Measurements from ENCODE around the gene ALDH18A1. TPM values are rescaled to one million over a fixed set of nuclear protein-coding genes. Genes with fewer than 3 reads are reported as not detected.

Gene ALDH18A1
- total RNA-seq, 2 donors from 2014 or later, result 87.0 to 91.1 TPM

DNA sequence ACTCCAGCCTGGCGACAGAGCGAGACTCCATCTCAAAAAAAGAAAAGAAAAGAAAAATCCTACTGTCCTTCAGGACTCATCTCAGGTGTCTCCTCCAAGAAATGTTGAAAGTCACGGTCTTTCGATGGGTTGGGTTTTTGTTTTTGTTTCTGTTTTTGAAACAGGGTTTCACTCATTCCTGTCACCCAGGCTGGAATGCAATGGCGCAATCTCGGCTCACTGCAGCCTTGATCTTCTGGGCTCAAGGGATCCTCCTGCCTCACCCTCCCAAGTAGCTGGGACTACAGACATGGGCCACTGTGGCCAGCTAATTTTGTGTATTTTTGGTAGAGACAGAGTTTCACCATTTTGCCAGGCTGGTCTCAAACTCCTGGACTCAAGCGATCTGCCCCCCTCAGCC is 92.2 kb downstream of the ALDH18A1 start:
- ATAC-seq, result no peak
- H3K4me3 Mint-ChIP-seq, result no peak overlapping the region
- DNase-seq (ENCODE audit: low spot score), result no peak
- H3K27me3 Mint-ChIP-seq, result peaks cover 11 to 15% of the 10 kb centered on the region in 2 donors
- no peaks in the 10 kb centered on the region for H3K9me3 Mint-ChIP-seq
- H3K27ac Mint-ChIP-seq, result no peak overlapping the region
- H3K4me1 Mint-ChIP-seq (ENCODE audit: low read depth in 2 of 2), result peaks cover 10 to 16% of the 10 kb centered on the region in 2 donors
- no peaks in the 10 kb centered on the region for H3K36me3 Mint-ChIP-seq

DNA sequence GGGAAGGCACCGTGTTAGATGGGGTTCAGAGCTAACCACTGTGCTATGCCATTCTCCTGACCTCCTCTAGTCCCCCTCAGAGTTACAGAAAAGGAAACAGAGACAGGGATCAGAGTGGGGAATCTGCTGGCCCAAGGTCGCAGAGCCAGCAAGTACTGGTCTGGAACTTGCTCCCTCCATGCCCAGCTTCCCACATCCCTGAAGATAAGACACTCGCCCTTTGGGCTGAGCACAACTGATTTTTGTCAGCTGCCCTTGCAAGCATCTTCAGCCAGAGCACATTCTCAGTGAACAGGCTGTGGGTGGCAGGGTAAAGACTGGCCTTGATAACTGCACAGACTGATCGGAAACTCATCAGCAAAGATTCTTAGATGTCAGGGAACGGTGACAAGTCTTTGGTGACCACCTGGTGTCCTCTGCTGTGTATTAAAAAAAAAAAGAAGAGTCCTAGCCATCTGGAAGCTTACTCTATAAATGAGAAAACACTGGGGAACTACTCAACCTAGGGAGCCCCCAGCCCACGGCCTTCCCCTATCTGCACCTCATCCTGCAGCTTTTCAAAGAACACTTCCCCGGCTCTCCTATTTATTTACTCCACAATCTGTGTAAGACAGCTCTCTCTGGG is 94.1 kb downstream of the ALDH18A1 start:
- peaks cover 10 to 16% of the 10 kb centered on the region in 2 donors for H3K4me1 Mint-ChIP-seq (ENCODE audit: low read depth in 2 of 2)
- H3K9me3 Mint-ChIP-seq, result no peaks in the 10 kb centered on the region
- H3K4me3 Mint-ChIP-seq, result no peak overlapping the region
- H3K27ac Mint-ChIP-seq, result no peak overlapping the region
- no peaks in the 10 kb centered on the region for H3K36me3 Mint-ChIP-seq
- H3K27me3 Mint-ChIP-seq, result peaks cover 11 to 16% of the 10 kb centered on the region in 2 donors
- DNase-seq (ENCODE audit: low spot score) (no peak), ATAC-seq (no peak)

DNA sequence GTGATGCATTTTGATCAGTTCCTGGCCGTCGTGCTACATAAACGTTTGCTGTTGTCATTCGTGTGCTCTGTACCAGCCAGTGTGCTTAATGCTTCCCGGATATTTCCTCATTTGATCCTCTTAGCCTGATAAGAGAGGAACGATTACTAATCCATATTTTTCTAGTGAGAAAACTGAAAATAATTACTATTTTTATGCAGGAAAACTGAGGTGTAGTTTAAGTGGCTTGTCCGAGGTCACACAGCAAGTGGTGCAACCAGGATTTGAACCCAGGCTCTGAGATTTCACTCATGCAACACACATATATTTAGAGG is 94.7 kb downstream of the ALDH18A1 start:
- Mint-ChIP-seq H3K4me1 (ENCODE audit: low read depth in 2 of 2) (peaks cover 10 to 16% of the 10 kb centered on the region in 2 donors), H3K4me3 (peak overlapping the region; percentile 99), H3K27me3 (peaks cover 11 to 16% of the 10 kb centered on the region in 2 donors), H3K9me3 (no peaks in the 10 kb centered on the region), H3K27ac (no peak overlapping the region), H3K36me3 (no peaks in the 10 kb centered on the region)
- ATAC-seq (no peak), DNase-seq (ENCODE audit: low spot score) (no peak)

DNA sequence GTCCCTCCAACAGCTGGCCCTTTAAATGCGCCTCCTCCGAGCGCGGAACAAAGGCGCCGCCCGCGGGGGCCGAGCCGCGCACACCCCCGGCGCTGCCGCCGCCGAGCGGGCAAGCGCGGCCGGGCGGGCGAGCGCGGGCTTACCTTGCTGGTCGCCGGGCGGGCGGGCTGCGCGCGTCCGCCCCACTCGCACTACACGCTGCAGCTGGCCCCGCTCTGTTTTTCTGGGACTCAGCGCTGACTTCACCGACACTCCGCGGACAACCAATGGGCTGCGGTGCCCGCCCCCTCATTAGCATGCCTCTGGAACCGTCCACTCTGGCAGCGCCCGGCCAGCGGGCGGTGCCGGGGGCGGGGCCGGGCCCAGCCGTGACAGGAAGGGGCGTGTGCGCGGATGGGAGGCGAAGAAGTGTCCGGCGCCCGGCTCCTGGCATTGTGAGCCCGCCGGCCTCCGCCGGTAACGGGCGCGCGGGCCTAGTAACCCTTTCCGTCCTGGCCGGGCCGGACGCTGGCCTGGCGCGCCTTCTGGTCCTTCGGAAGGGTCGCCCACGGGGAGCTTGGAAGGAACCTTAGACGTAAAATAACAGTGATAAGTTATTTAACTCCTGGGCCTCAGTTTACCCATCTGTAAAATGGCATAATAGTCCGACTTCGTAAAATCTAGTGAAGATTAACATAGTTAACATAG is 95.2 kb downstream of the ALDH18A1 start, which contains the start of gene SORBS1:
TSS of gene SORBS1 (minus strand) at position 195 of the 687 bp plus-strand sequence. CDS start 120,236 bp downstream, outside the sequence.
- ATAC-seq, result peak; percentile 99
- H3K36me3 Mint-ChIP-seq, result no peaks in the 10 kb centered on the region
- peak; percentile 97 for DNase-seq (ENCODE audit: low spot score)
- H3K27me3 Mint-ChIP-seq, result peaks cover 11 to 16% of the 10 kb centered on the region in 2 donors
- H3K27ac Mint-ChIP-seq, result peak within 1 kb of the TSS; percentile 68 to 72
- H3K4me1 Mint-ChIP-seq (ENCODE audit: low read depth in 2 of 2), result peaks cover 10 to 16% of the 10 kb centered on the region in 2 donors
- H3K4me3 Mint-ChIP-seq, result peak within 1 kb of the TSS; percentile 99
- H3K9me3 Mint-ChIP-seq, result no peaks in the 10 kb centered on the region

DNA sequence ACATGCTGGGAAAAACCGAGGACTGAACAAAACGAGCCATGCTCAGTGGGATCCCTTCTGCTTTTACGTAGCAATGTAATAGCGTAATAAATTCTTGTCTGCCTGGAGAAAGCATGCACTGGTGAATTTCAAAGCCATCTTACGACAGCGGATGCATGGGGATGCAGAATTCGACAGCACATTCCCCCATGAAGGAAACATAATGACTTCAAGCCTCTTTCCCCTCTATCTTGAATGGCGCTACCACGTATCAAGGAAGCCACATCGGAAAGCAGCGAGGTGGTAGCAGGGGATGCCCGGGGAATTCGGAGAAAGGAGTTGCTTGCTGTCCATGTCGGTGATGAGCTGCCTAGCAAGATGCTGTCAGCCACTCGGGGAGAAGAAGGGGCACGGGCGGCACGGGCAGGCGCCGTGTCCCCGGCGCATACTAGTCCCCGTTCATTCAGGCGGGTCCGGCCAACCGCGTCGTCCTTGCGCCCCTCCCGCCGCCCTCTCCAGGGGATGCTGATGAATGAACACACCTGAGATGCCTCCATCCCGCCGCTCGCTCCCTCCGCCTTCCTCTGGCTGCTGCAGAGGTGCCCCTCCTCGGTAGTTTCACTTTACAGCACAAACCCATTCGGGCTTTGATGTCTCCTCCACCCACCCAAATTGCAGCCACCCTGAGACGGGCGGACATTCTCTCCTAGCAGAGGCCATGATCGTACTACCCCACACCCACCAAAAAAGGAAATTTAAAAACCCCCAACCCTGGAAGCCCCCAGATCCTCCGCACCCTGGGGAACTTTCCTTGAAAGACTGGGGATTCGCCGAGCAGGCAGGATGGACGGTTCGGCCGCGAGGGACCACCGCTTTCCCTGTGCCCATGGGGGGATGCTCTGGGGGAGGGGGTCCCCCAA is 96.0 kb downstream of the ALDH18A1 start:
- Mint-ChIP-seq H3K27ac (peak overlapping the region; percentile 68 to 72), H3K4me3 (peak overlapping the region; percentile 99), H3K4me1 (ENCODE audit: low read depth in 2 of 2) (peaks cover 10 to 16% of the 10 kb centered on the region in 2 donors), H3K9me3 (no peaks in the 10 kb centered on the region), H3K27me3 (peaks cover 7 to 16% of the 10 kb centered on the region in 2 donors), H3K36me3 (no peaks in the 10 kb centered on the region)
- ATAC-seq, result peak; percentile 1 to 17
- peak; percentile 69 for DNase-seq (ENCODE audit: low spot score)

GRCh38 chr10:95559896-95560277 is 96.6 kb downstream of the ALDH18A1 start:
- peaks cover 10 to 16% of the 10 kb centered on the region in 2 donors for H3K4me1 Mint-ChIP-seq (ENCODE audit: low read depth in 2 of 2)
- ATAC-seq (no peak), DNase-seq (ENCODE audit: low spot score) (no peak)
- H3K27me3 Mint-ChIP-seq, result peaks cover 3 to 16% of the 10 kb centered on the region in 2 donors
- peak overlapping the region in 1 of 2 donors; percentile 72 for H3K27ac Mint-ChIP-seq
- peak overlapping the region; percentile 99 for H3K4me3 Mint-ChIP-seq
- H3K36me3 Mint-ChIP-seq, result no peaks in the 10 kb centered on the region
- no peaks in the 10 kb centered on the region for H3K9me3 Mint-ChIP-seq

- DNase-seq (ENCODE audit: low spot score) (no peak), ATAC-seq (no peak)
- Mint-ChIP-seq H3K9me3 (no peaks in the 10 kb centered on the region), H3K4me1 (ENCODE audit: low read depth in 2 of 2) (peaks cover 10 to 16% of the 10 kb centered on the region in 2 donors), H3K36me3 (no peaks in the 10 kb centered on the region), H3K27me3 (peaks cover 3 to 16% of the 10 kb centered on the region in 2 donors), H3K4me3 (peak overlapping the region; percentile 99), H3K27ac (no peak overlapping the region)
Observed at GRCh38 chr10:95559471-95559870, 97.0 kb downstream of the ALDH18A1 start.

- Mint-ChIP-seq H3K4me1 (ENCODE audit: low read depth in 2 of 2) (peaks cover 10 to 16% of the 10 kb centered on the region in 2 donors), H3K36me3 (no peaks in the 10 kb centered on the region), H3K4me3 (peak overlapping the region; percentile 6), H3K27ac (no peak overlapping the region), H3K9me3 (no peaks in the 10 kb centered on the region), H3K27me3 (peaks cover 3 to 16% of the 10 kb centered on the region in 2 donors)
- DNase-seq (ENCODE audit: low spot score) (no peak), ATAC-seq (no peak)
Observed at GRCh38 chr10:95558593-95559320, 97.8 kb downstream of the ALDH18A1 start.

DNA sequence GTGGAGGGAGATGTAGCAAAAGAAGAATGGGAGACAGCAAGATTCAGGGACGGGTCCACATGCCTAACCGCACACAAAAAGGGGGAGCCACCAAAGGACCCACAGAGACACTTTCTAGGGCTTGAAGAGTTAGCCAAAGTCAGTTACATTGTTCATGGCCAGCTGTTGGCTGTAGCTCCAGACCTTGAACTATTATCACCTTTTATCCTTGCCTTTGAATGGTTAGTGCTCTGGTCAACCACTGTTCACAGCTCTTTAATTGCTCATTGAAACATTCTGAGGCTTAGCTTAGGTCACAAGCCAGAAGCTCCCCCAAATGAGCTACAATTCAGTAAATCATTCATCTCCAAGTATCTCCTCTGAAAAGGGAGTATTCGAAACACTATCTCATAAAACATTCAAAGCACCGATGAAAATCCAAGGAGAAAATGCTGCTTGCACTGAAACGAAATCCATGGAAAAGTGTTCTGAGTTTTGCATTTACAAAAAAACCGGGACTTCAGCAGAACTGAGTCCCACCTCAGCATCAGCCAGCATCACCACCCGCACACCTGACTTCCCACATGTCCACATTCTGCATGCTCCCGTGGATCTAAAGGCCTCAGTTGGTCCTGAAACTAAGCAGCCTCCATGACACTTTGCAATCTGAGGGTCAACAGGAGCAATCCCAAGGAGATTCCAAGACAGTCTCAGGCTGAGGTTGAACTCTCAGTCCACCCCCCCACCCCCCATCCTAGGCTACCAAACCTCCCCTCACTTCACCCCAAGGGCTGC is 99.3 kb downstream of the ALDH18A1 start:
- DNase-seq (ENCODE audit: low spot score), result no peak
- peaks cover 6 to 16% of the 10 kb centered on the region in 2 donors for H3K27me3 Mint-ChIP-seq
- H3K9me3 Mint-ChIP-seq, result peaks cover 3% of the 10 kb centered on the region
- H3K27ac Mint-ChIP-seq, result no peak overlapping the region
- no peak for ATAC-seq
- H3K4me3 Mint-ChIP-seq, result no peak overlapping the region
- peaks cover 10 to 16% of the 10 kb centered on the region in 2 donors for H3K4me1 Mint-ChIP-seq (ENCODE audit: low read depth in 2 of 2)
- no peaks in the 10 kb centered on the region for H3K36me3 Mint-ChIP-seq

Other genes with a start within 250 kb of the ALDH18A1 start
- gene SORBS1, start 95.3 kb downstream of the ALDH18A1 start, total RNA-seq, result 1 to 10 TPM; 1.4 to 1.6 TPM
- gene TCTN3, start 37.2 kb upstream of the ALDH18A1 start, total RNA-seq, result 10 to 100 TPM; 17.5 to 52.0 TPM
- 100 to 1,000 TPM in 1 of 2 donors, 10 to 100 TPM in 1; 56.4 to 111 TPM for gene ENTPD1, start 99.5 kb upstream of the ALDH18A1 start, total RNA-seq

Measured in natural killer cell treated with Interleukin-12 subunit alpha and Interleukin-12 subunit beta and Interleukin-15 and Interleukin-18, amount 100 ng/mL, for 72 hours (primary cell).